Measurements from ENCODE around the gene ARID3B. TPM values are rescaled to one million over a fixed set of nuclear protein-coding genes. Genes with fewer than 3 reads are reported as not detected.

ARID3B gene
- total and polyA plus RNA-seq, 4 donors: 6.6 to 10.5 (median 10.2) TPM

- H3K9ac ChIP-seq (ENCODE audit: insufficient read depth in 1 of 2, low read length in 2 of 2): no peak overlapping the region
- peaks cover 0 to 11% (median 4%) of the 10 kb centered on the region in 5 donors for H3K4me1 ChIP-seq (ENCODE audit: control insufficient read depth in 5 of 5, insufficient read depth in 5 of 5, low read length in 5 of 5)
- H3K27me3 ChIP-seq (ENCODE audit: control insufficient read depth in 3 of 3, insufficient read depth in 3 of 3, low read length in 2 of 3): no peaks in the 10 kb centered on the region
- TF ChIP-seq CTCF (IDR thresholded peaks at IDR 0.05; ENCODE audit: control extremely low read depth, extremely low read depth): no peak
- WGBS, 2 donors: 64 to 84% methylated on average over 6 of the region's 6 CpGs
- H3K4me3 ChIP-seq: no peak overlapping the region
- DNase-seq (no peak), ATAC-seq (ENCODE audit: insufficient read depth, low FRiP score) (no peak)
- H3K27ac ChIP-seq (ENCODE audit: low read depth in 1 of 2, low read length in 1 of 2): no peak overlapping the region
- peaks cover 0 to 44% (median 13%) of the 10 kb centered on the region in 4 donors for H3K36me3 ChIP-seq (ENCODE audit: control insufficient read depth in 4 of 4, insufficient read depth in 4 of 4, low read length in 4 of 4)
- H3K9me3 ChIP-seq (ENCODE audit: control insufficient read depth in 4 of 4, insufficient read depth in 3 of 4, low read length in 3 of 4): no peaks in the 10 kb centered on the region
These were observed 48.8 kb downstream of the ARID3B start for GRCh38 chr15:74589826-74590225.

- Histone ChIP-seq H3K9me3 (ENCODE audit: control insufficient read depth in 4 of 4, insufficient read depth in 3 of 4, low read length in 3 of 4) (no peaks in the 10 kb centered on the region), H3K27ac (ENCODE audit: low read depth in 1 of 2, low read length in 1 of 2) (no peak overlapping the region), H3K4me1 (ENCODE audit: control insufficient read depth in 5 of 5, insufficient read depth in 5 of 5, low read length in 5 of 5) (peaks cover 0 to 4% (median 0%) of the 10 kb centered on the region in 5 donors), H3K9ac (ENCODE audit: insufficient read depth in 1 of 2, low read length in 2 of 2) (no peak overlapping the region), H3K27me3 (ENCODE audit: control insufficient read depth in 3 of 3, insufficient read depth in 3 of 3, low read length in 2 of 3) (no peaks in the 10 kb centered on the region), H3K36me3 (ENCODE audit: control insufficient read depth in 4 of 4, insufficient read depth in 4 of 4, low read length in 4 of 4) (peaks cover 0 to 37% (median 13%) of the 10 kb centered on the region in 4 donors), H3K4me3 (no peak overlapping the region)
- TF ChIP-seq CTCF (IDR thresholded peaks at IDR 0.05; ENCODE audit: control extremely low read depth, extremely low read depth): no peak
- DNase-seq (no peak), ATAC-seq (ENCODE audit: insufficient read depth, low FRiP score) (no peak)
- 76 to 81% methylated on average over 3 of the region's 3 CpGs for WGBS, 2 donors
These were observed 51.2 kb downstream of the ARID3B start for GRCh38 chr15:74592222-74592621.

- DNase-seq: no peak
- no peak for TF ChIP-seq CTCF (IDR thresholded peaks at IDR 0.05; ENCODE audit: control extremely low read depth, extremely low read depth)
- no peak for ATAC-seq (ENCODE audit: insufficient read depth, low FRiP score)
- H3K36me3 ChIP-seq (ENCODE audit: control insufficient read depth in 4 of 4, insufficient read depth in 4 of 4, low read length in 4 of 4): peaks cover 0 to 34% (median 13%) of the 10 kb centered on the region in 4 donors
- peak overlapping the region in 1 of 2 donors; percentile 48 for H3K27ac ChIP-seq (ENCODE audit: low read depth in 1 of 2, low read length in 1 of 2)
- no peak overlapping the region for H3K9ac ChIP-seq (ENCODE audit: insufficient read depth in 1 of 2, low read length in 2 of 2)
- H3K4me1 ChIP-seq (ENCODE audit: control insufficient read depth in 5 of 5, insufficient read depth in 5 of 5, low read length in 5 of 5): peaks cover 0 to 7% (median 3%) of the 10 kb centered on the region in 5 donors
- H3K27me3 ChIP-seq (ENCODE audit: control insufficient read depth in 3 of 3, insufficient read depth in 3 of 3, low read length in 2 of 3): no peaks in the 10 kb centered on the region
- no peak overlapping the region for H3K4me3 ChIP-seq
- 79 to 81% methylated on average over 7 of the region's 7 CpGs for WGBS, 2 donors
- H3K9me3 ChIP-seq (ENCODE audit: control insufficient read depth in 4 of 4, insufficient read depth in 3 of 4, low read length in 3 of 4): no peaks in the 10 kb centered on the region
These were observed 52.1 kb downstream of the ARID3B start for GRCh38 chr15:74593122-74593521.

GRCh38 chr15:74594455-74594854, 53.4 kb downstream of the ARID3B start:
- no peaks in the 10 kb centered on the region for H3K27me3 ChIP-seq (ENCODE audit: control insufficient read depth in 3 of 3, insufficient read depth in 3 of 3, low read length in 2 of 3)
- H3K4me3 ChIP-seq: no peak overlapping the region
- ATAC-seq (ENCODE audit: insufficient read depth, low FRiP score): no peak
- peaks cover 0 to 34% (median 13%) of the 10 kb centered on the region in 4 donors for H3K36me3 ChIP-seq (ENCODE audit: control insufficient read depth in 4 of 4, insufficient read depth in 4 of 4, low read length in 4 of 4)
- H3K9ac ChIP-seq (ENCODE audit: insufficient read depth in 1 of 2, low read length in 2 of 2): no peak overlapping the region
- 96 to 100% methylated on average over 4 of the region's 4 CpGs for WGBS, 2 donors
- H3K4me1 ChIP-seq (ENCODE audit: control insufficient read depth in 5 of 5, insufficient read depth in 5 of 5, low read length in 5 of 5): peaks cover 0 to 13% (median 7%) of the 10 kb centered on the region in 5 donors
- no peak overlapping the region for H3K27ac ChIP-seq (ENCODE audit: low read depth in 1 of 2, low read length in 1 of 2)
- DNase-seq: no peak
- TF ChIP-seq CTCF (IDR thresholded peaks at IDR 0.05; ENCODE audit: control extremely low read depth, extremely low read depth): no peak
- H3K9me3 ChIP-seq (ENCODE audit: control insufficient read depth in 4 of 4, insufficient read depth in 3 of 4, low read length in 3 of 4): no peaks in the 10 kb centered on the region
